Right lobe of liver (tissue), 6 donors: ENCODE data around the gene MAP4K2. TPM values are rescaled to one million over a fixed set of nuclear protein-coding genes. Genes with fewer than 3 reads are reported as not detected.
"Not testable (repeated sequence)": the region's sequence is repeated elsewhere in the genome, so short reads cannot be mapped to it uniquely, and the experiment has no call there.

Experiments used
- ATAC-seq, 4 donors: fragments of 200-7000 bp; cut with Tn5 transposase; one replicate each; pipeline ENCODE4 v1.9.1; 2020; ENCODE audit warnings: mild to moderate bottlenecking in 4 of 4, moderate library complexity in 4 of 4
- DNase-seq, 3 donors: peaks; one replicate each; pipeline ENCODE4 v3.0.0-alpha.2; 2020
- H3K27ac ChIP-seq, 3 donors: fragments of 200-600 bp; one replicate each; pipeline ENCODE4 v1.8.0; 2022
- H3K27me3 ChIP-seq, 2 donors: fragments of 200-600 bp; one replicate each; pipeline ENCODE4 v1.8.0; 2022
- H3K36me3 ChIP-seq, 4 donors: fragments of 200-600 bp; sonication (generic) in 1 of 4; one replicate each; pipeline versions ENCODE4 v1.5.1 to v1.8.0; 2017 to 2022; ENCODE audit warnings: control low read depth in 1 of 4
- H3K4me1 ChIP-seq, 4 donors: fragments of 200-600 bp; sonication (generic) in 1 of 4; one replicate each; pipeline versions ENCODE4 v1.5.1 to v1.8.0; 2017 to 2022; ENCODE audit warnings: control low read depth in 1 of 4
- H3K4me3 ChIP-seq, 3 donors: fragments of 200-600 bp; one replicate each; pipeline ENCODE4 v1.8.0; 2022
- H3K9me3 ChIP-seq, 4 donors: fragments of 200-600 bp; sonication (generic) in 1 of 4; one replicate each; pipeline versions ENCODE4 v1.5.1 to v1.8.0; 2017 to 2022; ENCODE audit warnings: control low read depth in 1 of 4
- CTCF ChIP-seq, 4 donors: fragments of 200-600 bp in 3 of 4; fragments of 450-650 bp in 1 of 4; IDR thresholded peaks; one replicate each; pipeline versions ENCODE4 v1.5.1 to v1.8.0; 2016 to 2022; ENCODE audit warnings: antibody characterized with exemption in 4 of 4, mild to moderate bottlenecking in 2 of 4
- POLR2A ChIP-seq: fragments of 450-650 bp; IDR thresholded peaks from one replicate; pipeline ENCODE4 v1.6.1; 2017; ENCODE audit warnings: antibody characterized with exemption, mild to moderate bottlenecking
- WGBS: methylation state at CpG from one replicate; pipeline ENCODE4 v1.1.6; 2018; ENCODE audit warnings: low coverage, low lambda C conversion rate; ENCODE audit not compliant: insufficient coverage; ENCODE audit errors: missing lambda C conversion rate; 5-methylcytosine and 5-hydroxymethylcytosine counted together
- intact Hi-C, 2 donors: fragments of 100-400 bp; cut with DNase I; formaldehyde crosslinking; loops; one replicate each; pipeline versions ENCODE4 v1.11.2 to v1.14.1; 2022
- total RNA-seq, 6 experiments: library from RNA; depleted of rRNA in 2 of 6; stranded (reverse); fragments of >200 nt in 2 of 6; fragmentation: NEBNext Ultra II Directional in 3 of 6; extraction: Animal tissue kit (Norgen Biotek cat#: 25700) in 3 of 6; gene quantifications; one replicate each; pipeline versions ENCODE4 v1.1.0 to v1.2.4, GENCODE V29; 2016 to 2023
- donor health status: DM: no; HTN: yes; CAD: no.
- donor health status: DM: no; HTN: no; CAD: no.
- donor health status: DM: no; HTN: no; CAD: no.
- donor health status: DM: no; HTN: yes; CAD: no.
- donor health status: DM: no; HTN: yes; CAD: no.

The MAP4K2 gene
- total RNA-seq, 6 experiments from 2014 or later: 3.4 to 14.7 (median 4.8) TPM

GRCh38 chr11:64826578-64827450 is 23.8 kb upstream of the MAP4K2 start:
- 80% methylated on average over 1 of the region's 52 CpGs for WGBS
- Histone ChIP-seq H3K9me3 (no peaks in the 10 kb centered on the region), H3K27me3 (no peaks in the 10 kb centered on the region), H3K4me1 (no peaks in the 10 kb centered on the region), H3K36me3 (no peaks in the 10 kb centered on the region), H3K27ac (no peak overlapping the region), H3K4me3 (no peak overlapping the region)
- DNase-seq (peak in 1 of 3 donors; percentile 53), ATAC-seq (no peak)
- intact Hi-C loops: no loop called here
- TF ChIP-seq CTCF (IDR thresholded peaks at IDR 0.05) (no peak), POLR2A (no peak)

GRCh38 chr11:64826062-64826461 is 23.0 kb upstream of the MAP4K2 start:
- Histone ChIP-seq H3K36me3 (no peaks in the 10 kb centered on the region), H3K4me3 (no peak overlapping the region), H3K27me3 (no peaks in the 10 kb centered on the region), H3K27ac (no peak overlapping the region), H3K9me3 (no peaks in the 10 kb centered on the region), H3K4me1 (no peaks in the 10 kb centered on the region)
- WGBS: no CpG with 5 or more reads among the region's 7 CpGs
- intact Hi-C loops: no loop called here
- DNase-seq (no peak), ATAC-seq (no peak)
- TF ChIP-seq POLR2A (no peak), CTCF (IDR thresholded peaks at IDR 0.05) (no peak)

- intact Hi-C loops: no loop called here
- WGBS: 65% methylated on average over 7 of the region's 11 CpGs
Observed at GRCh38 chr11:64823568-64824119, 20.6 kb upstream of the MAP4K2 start.

GRCh38 chr11:64817476-64817875 is 14.5 kb upstream of the MAP4K2 start:
- TF ChIP-seq POLR2A (no peak), CTCF (IDR thresholded peaks at IDR 0.05) (no peak)
- peaks cover 0 to 12% (median 0%) of the 10 kb centered on the region in 4 donors for H3K4me1 ChIP-seq
- no peak overlapping the region for H3K27ac ChIP-seq
- H3K4me3 ChIP-seq: no peak overlapping the region
- no peak for DNase-seq
- intact Hi-C loops: no loop called here
- no peaks in the 10 kb centered on the region for H3K9me3 ChIP-seq
- H3K36me3 ChIP-seq: no peaks in the 10 kb centered on the region
- H3K27me3 ChIP-seq: no peaks in the 10 kb centered on the region
- ATAC-seq: no peak
- WGBS: 84% methylated on average over 3 of the region's 3 CpGs

More at GRCh38 chr11:64823568-64824119, 20.6 kb upstream of the MAP4K2 start:
- DNase-seq: no peak
- no peak for ATAC-seq
- no peak overlapping the region for H3K4me3 ChIP-seq
- no peaks in the 10 kb centered on the region for H3K4me1 ChIP-seq
- TF ChIP-seq POLR2A: no peak
- TF ChIP-seq CTCF (IDR thresholded peaks at IDR 0.05): no peak
- no peaks in the 10 kb centered on the region for H3K9me3 ChIP-seq
- H3K27ac ChIP-seq: no peak overlapping the region
- H3K36me3 ChIP-seq: no peaks in the 10 kb centered on the region
- H3K27me3 ChIP-seq: no peaks in the 10 kb centered on the region

- DNase-seq: peak in 1 of 3 donors; percentile 58
- H3K27me3 ChIP-seq, H3K36me3 ChIP-seq, H3K4me3 ChIP-seq, H3K9me3 ChIP-seq, intact Hi-C loops, H3K27ac ChIP-seq: not testable (repeated sequence)
- H3K4me1 ChIP-seq: peaks cover 0 to 12% (median 0%) of the 10 kb centered on the region in 4 donors
- ATAC-seq: peak; percentile 64 to 72 (median 70)
- 47% methylated on average over 5 of the region's 5 CpGs for WGBS
Observed at GRCh38 chr11:64815433-64815832, 12.4 kb upstream of the MAP4K2 start.
